Thyroid gland (tissue), 4 donors: ENCODE data around the gene RAD23B.

Source experiments
- CTCF ChIP-seq, 6 experiments: fragments of 200-600 bp in 3 of 6; fragments of 450-650 bp in 3 of 6; sonication (generic) in 3 of 6; IDR thresholded peaks; one replicate each; pipeline ENCODE4 v1.5.1; 2016 to 2019; ENCODE audit warnings: antibody characterized with exemption in 6 of 6, mild to moderate bottlenecking in 2 of 6, inconsistent platforms in 1 of 6, moderate library complexity in 1 of 6
- POLR2A ChIP-seq, 2 donors: fragments of 450-650 bp; IDR thresholded peaks; one replicate each; pipeline ENCODE4 v1.6.1; 2017; ENCODE audit warnings: antibody characterized with exemption in 2 of 2, mild to moderate bottlenecking in 2 of 2, moderate library complexity in 1 of 2

- TF ChIP-seq CTCF (IDR thresholded peaks at IDR 0.05) (no peak), POLR2A (IDR thresholded peaks at IDR 0.05) (no peak)
Observed at GRCh38 chr9:107243742-107244141, 39.3 kb upstream of the RAD23B start.
